ENCODE results near the gene UCP3.
A peak's percentile ranks its signal among the peaks of the same experiment; 100 is the strongest.
"Not testable (repeated sequence)": the region's sequence is repeated elsewhere in the genome, so short reads cannot be mapped to it uniquely, and the experiment has no call there.

The UCP3 gene

DNA sequence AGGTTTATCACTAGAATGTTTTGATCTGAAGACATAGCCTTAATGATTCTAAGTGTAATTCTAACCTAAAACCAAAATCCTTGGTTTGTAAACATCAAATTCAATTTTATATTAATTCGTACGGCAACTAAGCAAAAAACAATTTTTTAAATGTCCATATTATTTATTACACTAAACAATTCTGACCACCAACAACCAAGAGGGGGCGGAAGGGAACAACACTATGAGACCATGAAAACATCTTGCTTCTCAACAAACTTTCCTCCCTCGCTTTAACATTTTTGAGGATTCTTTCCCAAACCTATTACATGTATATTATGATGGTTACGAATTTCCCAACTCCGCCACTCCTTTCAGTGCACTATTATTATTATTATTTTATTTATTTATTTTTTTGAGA, 19.7 kb downstream of the UCP3 start:
- TF ChIP-seq, protein P1, sequence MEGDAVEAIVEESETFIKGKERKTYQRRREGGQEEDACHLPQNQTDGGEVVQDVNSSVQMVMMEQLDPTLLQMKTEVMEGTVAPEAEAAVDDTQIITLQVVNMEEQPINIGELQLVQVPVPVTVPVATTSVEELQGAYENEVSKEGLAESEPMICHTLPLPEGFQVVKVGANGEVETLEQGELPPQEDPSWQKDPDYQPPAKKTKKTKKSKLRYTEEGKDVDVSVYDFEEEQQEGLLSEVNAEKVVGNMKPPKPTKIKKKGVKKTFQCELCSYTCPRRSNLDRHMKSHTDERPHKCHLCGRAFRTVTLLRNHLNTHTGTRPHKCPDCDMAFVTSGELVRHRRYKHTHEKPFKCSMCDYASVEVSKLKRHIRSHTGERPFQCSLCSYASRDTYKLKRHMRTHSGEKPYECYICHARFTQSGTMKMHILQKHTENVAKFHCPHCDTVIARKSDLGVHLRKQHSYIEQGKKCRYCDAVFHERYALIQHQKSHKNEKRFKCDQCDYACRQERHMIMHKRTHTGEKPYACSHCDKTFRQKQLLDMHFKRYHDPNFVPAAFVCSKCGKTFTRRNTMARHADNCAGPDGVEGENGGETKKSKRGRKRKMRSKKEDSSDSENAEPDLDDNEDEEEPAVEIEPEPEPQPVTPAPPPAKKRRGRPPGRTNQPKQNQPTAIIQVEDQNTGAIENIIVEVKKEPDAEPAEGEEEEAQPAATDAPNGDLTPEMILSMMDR (IDR thresholded peaks at IDR 0.05; ENCODE audit: insufficient read depth, low read length, poor library complexity, severe bottlenecking), result no peak
- TF ChIP-seq EZH2phosphoT487 (conservative IDR thresholded peaks at IDR 0.05; ENCODE audit: low read length), result no peak
- H3K9me2 ChIP-seq (replicated peaks; ENCODE audit: insufficient read depth, low read length), result no peaks in the 10 kb centered on the region
- H3K27me3 ChIP-seq (ENCODE audit: low read length), result no peaks in the 10 kb centered on the region
- 0 out of 2 replicates have a peak, but pooled peaks cover 3% of the 10 kb centered on the region for H3F3A ChIP-seq (ENCODE audit: insufficient read depth)
- no peaks in the 10 kb centered on the region for H3K36me3 ChIP-seq (ENCODE audit: low read length)
- H3K27ac ChIP-seq (ENCODE audit: low read depth, low read length), result no peak overlapping the region
- H3K9ac ChIP-seq (ENCODE audit: low read length), result no peak overlapping the region
- H2AFZ ChIP-seq (ENCODE audit: low read depth, low read length, severe bottlenecking), result no peak overlapping the region
- H4K20me1 ChIP-seq (ENCODE audit: low read depth, low read length), result no peaks in the 10 kb centered on the region
- H3K4me3 ChIP-seq (ENCODE audit: insufficient read depth, low read length, poor library complexity, severe bottlenecking), result no peak overlapping the region
- H3K9me3 ChIP-seq (ENCODE audit: insufficient read depth, low read length), result no peaks in the 10 kb centered on the region
- H3K79me2 ChIP-seq (ENCODE audit: insufficient read depth, low read length), result no peaks in the 10 kb centered on the region
- H3K4me2 ChIP-seq (ENCODE audit: low read depth, low read length, poor library complexity, severe bottlenecking), result no peak overlapping the region

DNA sequence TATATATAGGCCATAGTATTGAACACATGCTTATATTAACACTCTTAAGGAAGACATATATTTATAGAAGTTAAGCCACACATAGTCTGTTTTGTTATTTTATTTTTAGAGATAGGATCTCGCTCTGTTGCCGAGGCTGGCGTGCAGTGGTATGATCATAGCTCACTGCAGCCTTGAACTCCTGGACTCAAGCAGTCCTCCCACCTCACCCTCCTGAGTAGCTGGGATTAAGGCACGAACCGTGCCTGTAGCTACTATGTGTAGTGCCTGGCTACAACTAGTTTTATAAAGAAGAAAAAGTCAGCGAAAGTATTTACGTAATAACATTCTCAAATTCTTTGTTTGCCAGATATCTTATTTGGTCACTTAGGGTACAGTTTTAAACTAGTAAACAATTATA, 20.7 kb downstream of the UCP3 start:
- Histone ChIP-seq H3K4me3 (ENCODE audit: insufficient read depth, low read length, poor library complexity, severe bottlenecking) (no peak overlapping the region), H3K9ac (ENCODE audit: low read length) (no peak overlapping the region), H3K4me2 (ENCODE audit: low read depth, low read length, poor library complexity, severe bottlenecking) (no peak overlapping the region), H3K79me2 (ENCODE audit: insufficient read depth, low read length) (no peaks in the 10 kb centered on the region), H3K27me3 (ENCODE audit: low read length) (no peaks in the 10 kb centered on the region), H2AFZ (ENCODE audit: low read depth, low read length, severe bottlenecking) (no peak overlapping the region), H3K9me3 (ENCODE audit: insufficient read depth, low read length) (no peaks in the 10 kb centered on the region), H3K27ac (ENCODE audit: low read depth, low read length) (no peak overlapping the region), H4K20me1 (ENCODE audit: low read depth, low read length) (no peaks in the 10 kb centered on the region), H3K9me2 (replicated peaks; ENCODE audit: insufficient read depth, low read length) (no peaks in the 10 kb centered on the region), H3K36me3 (ENCODE audit: low read length) (no peaks in the 10 kb centered on the region), H3F3A (ENCODE audit: insufficient read depth) (0 out of 2 replicates have a peak, but pooled peaks cover 3% of the 10 kb centered on the region)
- TF ChIP-seq, protein P1 (IDR thresholded peaks at IDR 0.05; ENCODE audit: insufficient read depth, low read length, poor library complexity, severe bottlenecking), result no peak
- no peak for TF ChIP-seq EZH2phosphoT487 (conservative IDR thresholded peaks at IDR 0.05; ENCODE audit: low read length)

GRCh38 chr11:73985661-73986060, 23.2 kb downstream of the UCP3 start:
- H3K79me2 ChIP-seq (ENCODE audit: insufficient read depth, low read length), result peaks cover 19% of the 10 kb centered on the region
- not testable (repeated sequence) for H3K27ac ChIP-seq (ENCODE audit: low read depth, low read length); H3K4me2 ChIP-seq (ENCODE audit: low read depth, low read length, poor library complexity, severe bottlenecking); H2AFZ ChIP-seq (ENCODE audit: low read depth, low read length, severe bottlenecking); H3K9ac ChIP-seq (ENCODE audit: low read length); H3K36me3 ChIP-seq (ENCODE audit: low read length); H3K9me2 ChIP-seq (replicated peaks; ENCODE audit: insufficient read depth, low read length); H3K4me3 ChIP-seq (ENCODE audit: insufficient read depth, low read length, poor library complexity, severe bottlenecking); H4K20me1 ChIP-seq (ENCODE audit: low read depth, low read length); H3K9me3 ChIP-seq (ENCODE audit: insufficient read depth, low read length); H3K27me3 ChIP-seq (ENCODE audit: low read length)
- peaks cover 11% of the 10 kb centered on the region for H3F3A ChIP-seq (ENCODE audit: insufficient read depth)

DNA sequence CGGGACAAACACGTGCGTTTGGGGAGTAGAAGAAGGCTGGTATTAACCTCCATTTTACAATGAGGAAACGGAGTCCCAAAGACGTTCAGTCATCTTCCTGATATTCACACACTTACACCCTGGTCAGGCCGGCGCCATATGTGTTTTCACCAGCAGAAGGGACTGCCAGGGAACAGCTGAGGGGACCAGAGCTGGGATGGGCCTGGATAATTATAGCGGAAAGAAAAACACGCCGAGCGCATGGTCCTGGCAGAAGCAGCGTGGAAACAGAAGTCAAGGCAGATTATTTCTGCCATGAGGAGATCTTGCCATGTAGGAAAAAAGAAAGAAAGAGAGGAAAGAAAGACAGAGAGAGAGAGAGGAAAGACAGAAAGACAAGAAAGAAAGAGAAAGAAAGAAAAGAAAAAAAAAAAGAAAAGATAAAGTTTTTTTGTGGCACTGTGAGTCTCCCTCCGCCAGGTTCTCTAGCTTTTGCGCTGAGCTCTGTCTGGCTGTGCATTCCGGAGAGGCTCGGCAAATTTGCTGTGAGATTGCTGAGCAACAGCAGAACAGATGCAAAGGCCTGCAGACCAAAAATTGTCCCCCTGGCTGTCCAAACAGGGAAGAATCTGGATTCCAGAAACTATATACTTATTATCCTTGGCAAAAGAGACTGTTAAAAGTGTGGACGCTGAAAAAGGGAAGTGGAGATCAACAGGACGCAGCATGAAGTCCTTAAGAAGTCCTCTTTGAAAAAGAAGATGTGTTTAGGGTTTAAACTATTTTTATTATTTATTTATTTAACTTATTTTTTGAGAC, 24.9 kb downstream of the UCP3 start:
- TF ChIP-seq, protein P1 (IDR thresholded peaks at IDR 0.05; ENCODE audit: insufficient read depth, low read length, poor library complexity, severe bottlenecking), result no peak
- no peak for TF ChIP-seq EZH2phosphoT487 (conservative IDR thresholded peaks at IDR 0.05; ENCODE audit: low read length)
- Histone ChIP-seq H4K20me1 (ENCODE audit: low read depth, low read length) (no peaks in the 10 kb centered on the region), H3K9me2 (replicated peaks; ENCODE audit: insufficient read depth, low read length) (no peaks in the 10 kb centered on the region), H3K27ac (ENCODE audit: low read depth, low read length) (peak overlapping the region; percentile 81), H3K9me3 (ENCODE audit: insufficient read depth, low read length) (no peaks in the 10 kb centered on the region), H3K27me3 (ENCODE audit: low read length) (no peaks in the 10 kb centered on the region), H3K4me3 (ENCODE audit: insufficient read depth, low read length, poor library complexity, severe bottlenecking) (peak overlapping the region; percentile 42), H2AFZ (ENCODE audit: low read depth, low read length, severe bottlenecking) (peak overlapping the region; percentile 58), H3K4me2 (ENCODE audit: low read depth, low read length, poor library complexity, severe bottlenecking) (peak overlapping the region; percentile 71), H3K36me3 (ENCODE audit: low read length) (peaks cover 6% of the 10 kb centered on the region), H3F3A (ENCODE audit: insufficient read depth) (peaks cover 11% of the 10 kb centered on the region), H3K79me2 (ENCODE audit: insufficient read depth, low read length) (peaks cover 22% of the 10 kb centered on the region), H3K9ac (ENCODE audit: low read length) (peak overlapping the region; percentile 95)

All from SU-DHL-6 (cell line).